ENCODE measurements around the gene LARGE1. TPM values are rescaled to one million over a fixed set of nuclear protein-coding genes. Genes with fewer than 3 reads are reported as not detected.

LARGE1 gene
- total and polyA plus RNA-seq, 2 of the 4 experiments (the other 2 are of a cell fraction) = 6.2 to 12.4 TPM

GRCh38 chr22:33472462-33473344 lies 447.6 kb downstream of the LARGE1 start:
- no peak overlapping the region for H3K9ac ChIP-seq (ENCODE audit: low read depth, low read length)
- 75% methylated on average over 1 of the region's 9 CpGs; no CpG with 5 or more reads in 1 of the 2 experiments for WGBS, 2 experiments (ENCODE audit: extremely low coverage in 2 of 2, insufficient read length in 1 of 2)
- no peak overlapping the region for H2BK15ac ChIP-seq (ENCODE audit: low read depth, low read length)
- no peak overlapping the region for H3K14ac ChIP-seq (replicated peaks; ENCODE audit: low read depth, low read length)
- no peak overlapping the region for H3K23ac ChIP-seq (ENCODE audit: low read depth, low read length)
- ATAC-seq (ENCODE audit: low read depth) (no peak), DNase-seq (peak; percentile 47)
- no peak for TF ChIP-seq USF2 (IDR thresholded peaks at IDR 0.05; ENCODE audit: low read depth, low read length)
- intact Hi-C loops (cut with micrococcal nuclease) = no loop called here
- H2BK20ac ChIP-seq (ENCODE audit: low read depth, low read length) = no peak overlapping the region
- no peak overlapping the region for H3K4ac ChIP-seq (ENCODE audit: low read depth, low read length)
- CTCF ChIA-PET = no interaction called here
- in situ Hi-C loops (cut with MboI; ENCODE audit: low sequenced_read_pairs) = no loop called here
- H2AK9ac ChIP-seq (replicated peaks; ENCODE audit: low read depth, low read length, poor library complexity) = no peak overlapping the region
- dilution Hi-C loops (cut with HindIII; ENCODE audit: low sequenced_read_pairs, unreplicated experiment) = no loop called here
- no peak overlapping the region for H4K91ac ChIP-seq (ENCODE audit: insufficient read depth, low read depth, low read length)
- H4K5ac ChIP-seq (ENCODE audit: low read depth, low read length) = no peak overlapping the region
- H3K79me1 ChIP-seq (ENCODE audit: low read depth in 1 of 2, low read length in 2 of 2) = no peaks in the 10 kb centered on the region
- no peak overlapping the region for H3K18ac ChIP-seq (ENCODE audit: low read depth, low read length)
- no peak overlapping the region for H3K27ac ChIP-seq (ENCODE audit: insufficient read depth, low read length)
- no peak overlapping the region for H2AFZ ChIP-seq (replicated peaks; ENCODE audit: low read length, poor library complexity)
- H3K4me2 ChIP-seq (ENCODE audit: low read depth, low read length) = no peak overlapping the region
- no peak overlapping the region for H2AK5ac ChIP-seq (ENCODE audit: low read depth, low read length)
- H3K9me1 ChIP-seq (ENCODE audit: insufficient read depth, low read length) = peaks cover 5% of the 10 kb centered on the region; the same call in 1 of the 2 replicates
- no peaks in the 10 kb centered on the region for H3K9me3 ChIP-seq (ENCODE audit: control insufficient read depth, insufficient read depth, low read length)
- POLR2A ChIA-PET (ENCODE audit: unreplicated experiment) = no interaction called here
- H3K56ac ChIP-seq (ENCODE audit: extremely low read depth, insufficient read depth, low read length) = no peak overlapping the region
- no peaks in the 10 kb centered on the region for H3K36me3 ChIP-seq (ENCODE audit: control insufficient read depth, insufficient read depth, low read length)
- no peaks in the 10 kb centered on the region for H4K20me1 ChIP-seq (ENCODE audit: insufficient read depth, low read length)
- BruUV-seq (replicated peaks) = no TSS peak
- H3K4me1 ChIP-seq (ENCODE audit: control insufficient read depth, insufficient read depth, low read length) = no peaks in the 10 kb centered on the region; the same call in 1 of the 2 replicates
- H3K4me3 ChIP-seq (ENCODE audit: insufficient read depth, low read depth, low read length) = no peak overlapping the region
- H3K27me3 ChIP-seq (ENCODE audit: control insufficient read depth, insufficient read depth, low read length) = no peaks in the 10 kb centered on the region
- no peak overlapping the region for H2BK5ac ChIP-seq (ENCODE audit: low read depth, low read length, poor library complexity, severe bottlenecking)
- H2BK120ac ChIP-seq (ENCODE audit: low read depth, low read length) = no peak overlapping the region
- no peak overlapping the region for H4K8ac ChIP-seq (ENCODE audit: low read depth in 2 of 2, low read length in 2 of 2)

All from IMR-90 (cell line).